NCI-H187 (cell line): ENCODE data around the gene CDH3.
"Not testable (repeated sequence)": the region's sequence is repeated elsewhere in the genome, so short reads cannot be mapped to it uniquely, and the experiment has no call there.

ENCODE experiments used
- DNase-seq, 2 experiments: peaks; one replicate each; lab custom pipeline; 2025; lab: John Stamatoyannopoulos, UW

CDH3 gene

GRCh38 chr16:68704232-68704867, 59.2 kb downstream of the CDH3 start:
- peak; percentile 44 to 51 for DNase-seq

- no peak for DNase-seq
Observed at GRCh38 chr16:68707340-68708152, 62.4 kb downstream of the CDH3 start.

- no peak for DNase-seq
Observed at GRCh38 chr16:68710211-68710610, 65.1 kb downstream of the CDH3 start.

GRCh38 chr16:68711421-68712139, 66.5 kb downstream of the CDH3 start:
- DNase-seq = no peak

- DNase-seq = no peak
Observed at GRCh38 chr16:68713361-68713760, 68.3 kb downstream of the CDH3 start.

- DNase-seq = no peak
Observed at GRCh38 chr16:68715471-68715870, 70.4 kb downstream of the CDH3 start.

- DNase-seq = not testable (repeated sequence)
Observed at GRCh38 chr16:68716516-68716915, 71.4 kb downstream of the CDH3 start.

GRCh38 chr16:68717684-68718083, 72.6 kb downstream of the CDH3 start:
- no peak for DNase-seq

- DNase-seq = no peak
Observed at GRCh38 chr16:68718590-68718989, 73.5 kb downstream of the CDH3 start.

GRCh38 chr16:68719993-68720489, 74.9 kb downstream of the CDH3 start:
- DNase-seq = no peak

GRCh38 chr16:68722119-68723024, 77.3 kb downstream of the CDH3 start:
- no peak for DNase-seq

GRCh38 chr16:68724797-68725196, 79.7 kb downstream of the CDH3 start:
- no peak for DNase-seq

GRCh38 chr16:68728523-68728922, 83.4 kb downstream of the CDH3 start:
- DNase-seq = no peak

- DNase-seq = no peak
Observed at GRCh38 chr16:68731637-68732036, 86.5 kb downstream of the CDH3 start.

- DNase-seq = no peak
Observed at GRCh38 chr16:68732042-68732680, 87.1 kb downstream of the CDH3 start.

GRCh38 chr16:68732741-68733399, 87.8 kb downstream of the CDH3 start:
- DNase-seq = no peak

GRCh38 chr16:68733570-68733969, 88.5 kb downstream of the CDH3 start:
- DNase-seq = no peak

- DNase-seq = no peak
Observed at GRCh38 chr16:68734782-68735181, 89.7 kb downstream of the CDH3 start.

GRCh38 chr16:68736561-68736960, 91.5 kb downstream of the CDH3 start:
- DNase-seq = no peak

- peak; percentile 71 to 75 for DNase-seq
Observed at GRCh38 chr16:68737046-68737729, 92.1 kb downstream of the CDH3 start, which contains the start of gene CDH1. Gene CDH1, plus strand, starts transcription at chr16:68737292. Its CDS starts 124 bp downstream, at chr16:68737416.
